Putamen (tissue), 1 donor: ENCODE data around the gene DNAI1.

Source experiments
- DNase-seq: peaks from one replicate; pipeline ENCODE4 v3.0.0-alpha.2; 2016; ENCODE audit warnings: low spot score

DNAI1 gene

GRCh38 chr9:34541540-34541939 is 82.9 kb downstream of the DNAI1 start:
- no peak for DNase-seq

GRCh38 chr9:34544035-34544434 is 85.4 kb downstream of the DNAI1 start:
- no peak for DNase-seq

GRCh38 chr9:34545497-34545896 is 86.9 kb downstream of the DNAI1 start:
- DNase-seq, result no peak

GRCh38 chr9:34546102-34546833 is 87.7 kb downstream of the DNAI1 start:
- no peak for DNase-seq

- peak; percentile 64 for DNase-seq
Observed at GRCh38 chr9:34546834-34547827, 88.5 kb downstream of the DNAI1 start.

- peak; percentile 62 for DNase-seq
Observed at GRCh38 chr9:34547960-34548611, 89.5 kb downstream of the DNAI1 start.

- DNase-seq, result no peak
Observed at GRCh38 chr9:34549407-34549732, 90.8 kb downstream of the DNAI1 start.

GRCh38 chr9:34550016-34550680 is 91.5 kb downstream of the DNAI1 start:
- no peak for DNase-seq

- no peak for DNase-seq
Observed at GRCh38 chr9:34550681-34551270, 92.2 kb downstream of the DNAI1 start.

GRCh38 chr9:34551751-34552605 is 93.4 kb downstream of the DNAI1 start:
- no peak for DNase-seq

GRCh38 chr9:34552606-34552981 is 94.0 kb downstream of the DNAI1 start:
- no peak for DNase-seq

- no peak for DNase-seq
Observed at GRCh38 chr9:34552986-34553385, 94.4 kb downstream of the DNAI1 start.

- no peak for DNase-seq
Observed at GRCh38 chr9:34553511-34554021, 95.0 kb downstream of the DNAI1 start.

- no peak for DNase-seq
Observed at GRCh38 chr9:34554211-34555001, 95.8 kb downstream of the DNAI1 start.

- no peak for DNase-seq
Observed at GRCh38 chr9:34555002-34555348, 96.4 kb downstream of the DNAI1 start.

- DNase-seq, result no peak
Observed at GRCh38 chr9:34555500-34555899, 96.9 kb downstream of the DNAI1 start.

GRCh38 chr9:34555936-34556525 is 97.4 kb downstream of the DNAI1 start:
- DNase-seq, result no peak

- DNase-seq, result no peak
Observed at GRCh38 chr9:34556949-34557348, 98.3 kb downstream of the DNAI1 start.
